Measurements from ENCODE around the gene LRBA.

LRBA gene

GRCh38 chr4:150232029-150232428 lies 783.1 kb downstream of the LRBA start:
- Histone ChIP-seq H3K27me3 (ENCODE audit: insufficient read depth, low read length) (no peaks in the 10 kb centered on the region; the same call in 1 of the 2 replicates), H2AFZ (ENCODE audit: low read length) (no peak overlapping the region), H3F3A (ENCODE audit: insufficient read depth, low read length) (no peaks in the 10 kb centered on the region), H3K27ac (ENCODE audit: low read depth, low read length, poor library complexity, severe bottlenecking) (no peak overlapping the region), H3K9me3 (ENCODE audit: low read length) (no peaks in the 10 kb centered on the region), H3K4me1 (ENCODE audit: insufficient read depth, low read length, severe bottlenecking) (no peaks in the 10 kb centered on the region), H3K36me3 (ENCODE audit: insufficient read depth, low read length) (no peaks in the 10 kb centered on the region), H3K79me2 (ENCODE audit: insufficient read depth, low read length) (no peaks in the 10 kb centered on the region), H3K9ac (ENCODE audit: low read length) (no peak overlapping the region), H3K4me3 (ENCODE audit: low read depth, low read length, poor library complexity, severe bottlenecking) (no peak overlapping the region), H4K20me1 (ENCODE audit: insufficient read depth, low read length) (no peaks in the 10 kb centered on the region), H3K9me2 (ENCODE audit: low read depth, low read length) (no peaks in the 10 kb centered on the region), H3K4me2 (ENCODE audit: low read length) (no peak overlapping the region)
- TF ChIP-seq EZH2 (IDR thresholded peaks at IDR 0.05; ENCODE audit: borderline replicate concordance, low read length) (no peak), CTCF (IDR thresholded peaks at IDR 0.05; ENCODE audit: low read length) (no peak)

GRCh38 chr4:150231107-150231770 lies 783.8 kb downstream of the LRBA start:
- no peak overlapping the region for H3K27ac ChIP-seq (ENCODE audit: low read depth, low read length, poor library complexity, severe bottlenecking)
- no peaks in the 10 kb centered on the region for H3F3A ChIP-seq (ENCODE audit: insufficient read depth, low read length)
- no peaks in the 10 kb centered on the region for H4K20me1 ChIP-seq (ENCODE audit: insufficient read depth, low read length)
- H3K79me2 ChIP-seq (ENCODE audit: insufficient read depth, low read length), result no peaks in the 10 kb centered on the region
- TF ChIP-seq CTCF (IDR thresholded peaks at IDR 0.05; ENCODE audit: low read length), result no peak
- TF ChIP-seq EZH2 (IDR thresholded peaks at IDR 0.05; ENCODE audit: borderline replicate concordance, low read length), result no peak
- no peaks in the 10 kb centered on the region for H3K9me2 ChIP-seq (ENCODE audit: low read depth, low read length)
- no peak overlapping the region for H3K4me2 ChIP-seq (ENCODE audit: low read length)
- no peaks in the 10 kb centered on the region for H3K9me3 ChIP-seq (ENCODE audit: low read length)
- H2AFZ ChIP-seq (ENCODE audit: low read length), result no peak overlapping the region
- H3K4me1 ChIP-seq (ENCODE audit: insufficient read depth, low read length, severe bottlenecking), result no peaks in the 10 kb centered on the region
- H3K9ac ChIP-seq (ENCODE audit: low read length), result no peak overlapping the region
- H3K27me3 ChIP-seq (ENCODE audit: insufficient read depth, low read length), result no peaks in the 10 kb centered on the region; the same call in 1 of the 2 replicates
- H3K36me3 ChIP-seq (ENCODE audit: insufficient read depth, low read length), result no peaks in the 10 kb centered on the region
- H3K4me3 ChIP-seq (ENCODE audit: low read depth, low read length, poor library complexity, severe bottlenecking), result no peak overlapping the region

- no peak overlapping the region for H3K4me2 ChIP-seq (ENCODE audit: low read length)
- no peaks in the 10 kb centered on the region for H3K79me2 ChIP-seq (ENCODE audit: insufficient read depth, low read length)
- H4K20me1 ChIP-seq (ENCODE audit: insufficient read depth, low read length), result no peaks in the 10 kb centered on the region
- H3K9ac ChIP-seq (ENCODE audit: low read length), result no peak overlapping the region
- no peak overlapping the region for H3K27ac ChIP-seq (ENCODE audit: low read depth, low read length, poor library complexity, severe bottlenecking)
- H2AFZ ChIP-seq (ENCODE audit: low read length), result no peak overlapping the region
- no peaks in the 10 kb centered on the region for H3K9me2 ChIP-seq (ENCODE audit: low read depth, low read length)
- no peaks in the 10 kb centered on the region for H3K36me3 ChIP-seq (ENCODE audit: insufficient read depth, low read length)
- no peaks in the 10 kb centered on the region for H3K9me3 ChIP-seq (ENCODE audit: low read length)
- H3K4me1 ChIP-seq (ENCODE audit: insufficient read depth, low read length, severe bottlenecking), result no peaks in the 10 kb centered on the region
- no peak overlapping the region for H3K4me3 ChIP-seq (ENCODE audit: low read depth, low read length, poor library complexity, severe bottlenecking)
- no peaks in the 10 kb centered on the region for H3F3A ChIP-seq (ENCODE audit: insufficient read depth, low read length)
- TF ChIP-seq CTCF (IDR thresholded peaks at IDR 0.05; ENCODE audit: low read length) (no peak), EZH2 (IDR thresholded peaks at IDR 0.05; ENCODE audit: borderline replicate concordance, low read length) (no peak)
- H3K27me3 ChIP-seq (ENCODE audit: insufficient read depth, low read length), result no peaks in the 10 kb centered on the region; the same call in 1 of the 2 replicates
Observed at GRCh38 chr4:150230561-150230960, 784.5 kb downstream of the LRBA start.

Data from OCI-LY1 (cell line).